Peyer's patch (tissue), 4 donors: ENCODE measurements around the gene ITGB6. TPM values are rescaled to one million over a fixed set of nuclear protein-coding genes. Genes with fewer than 3 reads are reported as not detected.

Source experiments
- DNase-seq, 3 donors: peaks; one replicate each; pipeline ENCODE4 v3.0.0-alpha.2; 2017 to 2019
- H3K27ac ChIP-seq, 4 donors: fragments of 200-600 bp; sonication (generic); one replicate each; pipeline ENCODE4 v1.5.1; 2016 to 2019
- H3K27me3 ChIP-seq, 2 donors: fragments of 200-600 bp; sonication (generic); one replicate each; pipeline ENCODE4 v1.5.1; 2019
- H3K36me3 ChIP-seq, 3 donors: fragments of 200-600 bp; sonication (generic); one replicate each; pipeline ENCODE4 v1.5.1; 2016 to 2019
- H3K4me1 ChIP-seq, 4 donors: fragments of 200-600 bp; sonication (generic); one replicate each; pipeline ENCODE4 v1.5.1; 2016 to 2019
- H3K4me3 ChIP-seq, 4 donors: fragments of 200-600 bp; sonication (generic); 1 replicate in 3 of 4; 2 replicates in 1 of 4; pipeline ENCODE4 v1.5.1; 2016 to 2019; ENCODE audit warnings: mild to moderate bottlenecking in 1 of 4
- H3K9me3 ChIP-seq, 4 donors: fragments of 200-600 bp; sonication (generic); one replicate each; pipeline ENCODE4 v1.5.1; 2016 to 2019; ENCODE audit warnings: mild to moderate bottlenecking in 1 of 4
- CTCF ChIP-seq, 6 experiments: fragments of 450-650 bp in 4 of 6; fragments of 200-600 bp in 2 of 6; sonication (generic) in 1 of 6; IDR thresholded peaks; one replicate each; pipeline ENCODE4 v1.5.1; 2017 to 2019; ENCODE audit warnings: antibody characterized with exemption in 6 of 6, mild to moderate bottlenecking in 3 of 6, moderate library complexity in 1 of 6
- POLR2A ChIP-seq, 2 donors: fragments of 450-650 bp; IDR thresholded peaks; one replicate each; pipeline ENCODE4 v1.5.1; 2017; ENCODE audit warnings: antibody characterized with exemption in 2 of 2, mild to moderate bottlenecking in 2 of 2, moderate library complexity in 2 of 2
- total RNA-seq, 4 donors: library from RNA; depleted of rRNA; stranded (reverse); fragments of >200 nt; gene quantifications; one replicate each; pipeline ENCODE4 v1.1.0, GENCODE V29; 2016

Gene ITGB6
- total RNA-seq, 4 donors from 2014 or later, result 9.9 to 21.5 (median 15.3) TPM

GRCh38 chr2:160229591-160229990 is 29.5 kb upstream of the ITGB6 start:
- Histone ChIP-seq H3K36me3 (no peaks in the 10 kb centered on the region), H3K9me3 (no peaks in the 10 kb centered on the region), H3K27ac (peak overlapping the region in 2 of 4 donors; percentile 23 to 68), H3K27me3 (no peaks in the 10 kb centered on the region), H3K4me1 (peaks cover 0 to 8% (median 0%) of the 10 kb centered on the region in 4 donors), H3K4me3 (no peak overlapping the region)
- DNase-seq, result no peak
- TF ChIP-seq CTCF (IDR thresholded peaks at IDR 0.05) (no peak), POLR2A (IDR thresholded peaks at IDR 0.05) (no peak)

GRCh38 chr2:160228141-160228917 is 28.3 kb upstream of the ITGB6 start:
- no peak for DNase-seq
- Histone ChIP-seq H3K27me3 (no peaks in the 10 kb centered on the region), H3K36me3 (no peaks in the 10 kb centered on the region), H3K27ac (peak overlapping the region in 3 of 4 donors; percentile 12 to 35 (median 20)), H3K4me1 (peaks cover 0 to 19% (median 0%) of the 10 kb centered on the region in 4 donors), H3K4me3 (no peak overlapping the region), H3K9me3 (no peaks in the 10 kb centered on the region)
- TF ChIP-seq CTCF (IDR thresholded peaks at IDR 0.05), result no peak

GRCh38 chr2:160227293-160227915 is 27.3 kb upstream of the ITGB6 start:
- H3K4me3 ChIP-seq, result no peak overlapping the region
- TF ChIP-seq POLR2A (IDR thresholded peaks at IDR 0.05) (peak in 1 of 2 donors; percentile 26), CTCF (IDR thresholded peaks at IDR 0.05) (no peak)
- H3K4me1 ChIP-seq, result peaks cover 0 to 20% (median under 1%) of the 10 kb centered on the region in 4 donors
- no peaks in the 10 kb centered on the region for H3K27me3 ChIP-seq
- no peaks in the 10 kb centered on the region for H3K9me3 ChIP-seq
- peak in 1 of 3 donors; percentile 74 for DNase-seq
- no peaks in the 10 kb centered on the region for H3K36me3 ChIP-seq
- peak overlapping the region in 2 of 4 donors; percentile 12 to 35 for H3K27ac ChIP-seq

- Histone ChIP-seq H3K36me3 (no peaks in the 10 kb centered on the region), H3K9me3 (no peaks in the 10 kb centered on the region), H3K4me1 (peaks cover 0 to 30% (median 3%) of the 10 kb centered on the region in 4 donors), H3K27ac (no peak overlapping the region), H3K27me3 (no peaks in the 10 kb centered on the region), H3K4me3 (no peak overlapping the region)
- TF ChIP-seq POLR2A (IDR thresholded peaks at IDR 0.05) (no peak), CTCF (IDR thresholded peaks at IDR 0.05) (no peak)
- DNase-seq, result no peak
Measured at GRCh38 chr2:160226367-160226766, 26.3 kb upstream of the ITGB6 start.

- H3K27ac ChIP-seq, result no peak overlapping the region
- H3K36me3 ChIP-seq, result no peaks in the 10 kb centered on the region
- H3K4me3 ChIP-seq, result no peak overlapping the region
- TF ChIP-seq POLR2A (IDR thresholded peaks at IDR 0.05) (no peak), CTCF (IDR thresholded peaks at IDR 0.05) (no peak)
- no peak for DNase-seq
- H3K27me3 ChIP-seq, result no peaks in the 10 kb centered on the region
- no peaks in the 10 kb centered on the region for H3K9me3 ChIP-seq
- H3K4me1 ChIP-seq, result peaks cover 0 to 35% (median 6%) of the 10 kb centered on the region in 4 donors
Measured at GRCh38 chr2:160225722-160226121, 25.6 kb upstream of the ITGB6 start.
